Measurements from ENCODE around the gene WDFY4.
"Not testable (repeated sequence)": the region's sequence is repeated elsewhere in the genome, so short reads cannot be mapped to it uniquely, and the experiment has no call there.

Gene WDFY4

GRCh38 chr10:48684792-48685623 lies at the start of gene WDFY4:
Gene WDFY4 (plus strand): TSS chr10:48684873. CDS start chr10:48709733, 24,860 bp downstream.
- no peak for DNase-seq (ENCODE audit: low read depth in 2 of 3, low spot score in 1 of 3)

- no peak for DNase-seq (ENCODE audit: low read depth in 2 of 3, low spot score in 1 of 3)
Measured at GRCh38 chr10:48634984-48635557, 49.6 kb upstream of the WDFY4 start.

GRCh38 chr10:48636231-48636630 lies 48.4 kb upstream of the WDFY4 start:
- DNase-seq (ENCODE audit: low read depth in 2 of 3, low spot score in 1 of 3) = no peak

GRCh38 chr10:48636901-48637300 lies 47.8 kb upstream of the WDFY4 start:
- DNase-seq (ENCODE audit: low read depth in 2 of 3, low spot score in 1 of 3) = no peak

GRCh38 chr10:48638158-48638557 lies 46.5 kb upstream of the WDFY4 start:
- DNase-seq (ENCODE audit: low read depth in 2 of 3, low spot score in 1 of 3) = no peak

- DNase-seq (ENCODE audit: low read depth in 2 of 3, low spot score in 1 of 3) = no peak
Measured at GRCh38 chr10:48638739-48639527, 45.7 kb upstream of the WDFY4 start.

- no peak for DNase-seq (ENCODE audit: low read depth in 2 of 3, low spot score in 1 of 3)
Measured at GRCh38 chr10:48639632-48640031, 45.0 kb upstream of the WDFY4 start.

GRCh38 chr10:48640326-48640725 lies 44.3 kb upstream of the WDFY4 start:
- no peak for DNase-seq (ENCODE audit: low read depth in 2 of 3, low spot score in 1 of 3)

- DNase-seq (ENCODE audit: low read depth in 2 of 3, low spot score in 1 of 3) = not testable (repeated sequence)
Measured at GRCh38 chr10:48641099-48641690, 43.5 kb upstream of the WDFY4 start.

- DNase-seq (ENCODE audit: low read depth in 2 of 3, low spot score in 1 of 3) = no peak
Measured at GRCh38 chr10:48645600-48645999, 39.1 kb upstream of the WDFY4 start.

GRCh38 chr10:48647073-48647472 lies 37.6 kb upstream of the WDFY4 start:
- not testable (repeated sequence) for DNase-seq (ENCODE audit: low read depth in 2 of 3, low spot score in 1 of 3)

- DNase-seq (ENCODE audit: low read depth in 2 of 3, low spot score in 1 of 3) = no peak
Measured at GRCh38 chr10:48648172-48648942, 36.3 kb upstream of the WDFY4 start.

- no peak for DNase-seq (ENCODE audit: low read depth in 2 of 3, low spot score in 1 of 3)
Measured at GRCh38 chr10:48649349-48649944, 35.2 kb upstream of the WDFY4 start.

GRCh38 chr10:48651293-48651692 lies 33.4 kb upstream of the WDFY4 start:
- DNase-seq (ENCODE audit: low read depth in 2 of 3, low spot score in 1 of 3) = no peak

- no peak for DNase-seq (ENCODE audit: low read depth in 2 of 3, low spot score in 1 of 3)
Measured at GRCh38 chr10:48651839-48652238, 32.8 kb upstream of the WDFY4 start.

- no peak for DNase-seq (ENCODE audit: low read depth in 2 of 3, low spot score in 1 of 3)
Measured at GRCh38 chr10:48652344-48652743, 32.3 kb upstream of the WDFY4 start.

- no peak for DNase-seq (ENCODE audit: low read depth in 2 of 3, low spot score in 1 of 3)
Measured at GRCh38 chr10:48653347-48653746, 31.3 kb upstream of the WDFY4 start.

- no peak for DNase-seq (ENCODE audit: low read depth in 2 of 3, low spot score in 1 of 3)
Measured at GRCh38 chr10:48653944-48654698, 30.6 kb upstream of the WDFY4 start.

- DNase-seq (ENCODE audit: low read depth in 2 of 3, low spot score in 1 of 3) = no peak
Measured at GRCh38 chr10:48655411-48656240, 29.0 kb upstream of the WDFY4 start.
